PC-3 (cell line): Measurements from ENCODE around the gene USP2. TPM values are rescaled to one million over a fixed set of nuclear protein-coding genes. Genes with fewer than 3 reads are reported as not detected.

ENCODE experiments used
- ATAC-seq: fragments of 200-7000 bp; cut with Tn5 transposase; 2 replicates; pipeline ENCODE4 v1.9.1; 2020; ENCODE audit warnings: mild to moderate bottlenecking, moderate library complexity
- BruUV-seq: library from RNA; stranded (reverse); fragments of 400-500 nt; replicated peaks from 2 replicates; lab custom pipeline; 2021; lab: Mats Ljungman, UMichigan
- CTCF ChIA-PET: fragments of 300-600 bp; sonication (Branson Sonifier 250); formaldehyde crosslinking; loops from one replicate; lab custom pipeline; 2022; ENCODE audit warnings: antibody characterized with exemption; lab: Charles Lee
- POLR2A ChIA-PET: fragments of 300-600 bp; sonication (Branson Sonifier 250); formaldehyde crosslinking; loops from one replicate; lab custom pipeline; 2022; ENCODE audit warnings: antibody characterized with exemption; ENCODE audit not compliant: unreplicated experiment; lab: Charles Lee
- DNase-seq: peaks from one replicate; pipeline ENCODE4 v3.0.0-alpha.2; 2015
- H2AFZ ChIP-seq: fragments of 300-600 bp; sonication (generic); 2 replicates; pipeline ENCODE4 v1.6.0; 2016; ENCODE audit warnings: antibody characterized with exemption, low read length
- H3F3A ChIP-seq: fragments of 300-600 bp; sonication (generic); one replicate; pipeline ENCODE4 v1.6.0; 2017; ENCODE audit warnings: antibody characterized with exemption, low read length, control low read depth, mild to moderate bottlenecking; ENCODE audit not compliant: unreplicated experiment
- H3K27ac ChIP-seq: fragments of 300-600 bp; sonication (generic); 2 replicates; pipeline ENCODE4 v1.5.1; 2016; ENCODE audit warnings: mild to moderate bottlenecking, low read length
- H3K27me3 ChIP-seq: fragments of 300-600 bp; sonication (generic); 2 replicates; pipeline ENCODE4 v1.6.1; 2016; ENCODE audit warnings: low read length, mixed read lengths
- H3K36me3 ChIP-seq: fragments of 300-600 bp; sonication (generic); 2 replicates; pipeline ENCODE4 v1.6.1; 2016; ENCODE audit warnings: low read depth, mixed run types, low read length, mixed read lengths
- H3K4me1 ChIP-seq: fragments of 300-600 bp; sonication (generic); 2 replicates; pipeline ENCODE4 v1.5.1; 2016; ENCODE audit warnings: low read length; ENCODE audit not compliant: insufficient read depth
- H3K4me2 ChIP-seq: fragments of 300-600 bp; sonication (generic); 2 replicates; pipeline ENCODE4 v1.6.0; 2016; ENCODE audit warnings: low read length
- H3K4me3 ChIP-seq: fragments of 300-600 bp; sonication (generic); 2 replicates; pipeline ENCODE4 v1.5.1; 2016; ENCODE audit warnings: mild to moderate bottlenecking, low read length, mixed read lengths
- H3K79me2 ChIP-seq: fragments of 300-600 bp; sonication (generic); 2 replicates; pipeline ENCODE4 v1.6.1; 2017; ENCODE audit warnings: low read length, mixed read lengths
- H3K9ac ChIP-seq: fragments of 300-600 bp; sonication (generic); 2 replicates; pipeline ENCODE4 v1.6.0; 2016; ENCODE audit warnings: mild to moderate bottlenecking, low read length
- H3K9me2 ChIP-seq: fragments of 300-600 bp; sonication (generic); replicated peaks from 2 replicates; pipeline ENCODE4 v1.6.1; 2016; ENCODE audit warnings: mixed run types, low read length, mixed read lengths
- H3K9me3 ChIP-seq: fragments of 300-600 bp; sonication (generic); 2 replicates; pipeline ENCODE4 v1.6.1; 2016; ENCODE audit warnings: low read length, mixed read lengths
- H4K20me1 ChIP-seq: fragments of 300-600 bp; sonication (generic); 2 replicates; pipeline ENCODE4 v1.6.1; 2016; ENCODE audit warnings: low read length, mixed read lengths
- EZH2 ChIP-seq: fragments of 300-600 bp; sonication (generic); IDR thresholded peaks from one replicate; pipeline ENCODE4 v1.6.1; 2017; ENCODE audit warnings: antibody characterized with exemption, mild to moderate bottlenecking, low read length; ENCODE audit not compliant: unreplicated experiment
- EZH2phosphoT487 ChIP-seq: fragments of 300-600 bp; sonication (generic); IDR thresholded peaks from 2 replicates; pipeline ENCODE4 v1.6.1; 2018; ENCODE audit warnings: mild to moderate bottlenecking, antibody characterized with exemption, low read length, borderline replicate concordance
- intact Hi-C: fragments of 100-400 bp; cut with micrococcal nuclease; formaldehyde crosslinking; loops from 2 replicates; pipeline ENCODE4 v1.9.0; 2023
- total RNA-seq: library from RNA; depleted of rRNA; stranded (reverse); fragments of >200 nt; gene quantifications from 2 replicates; pipeline ENCODE4 v1.2.3, GENCODE V29; 2014
- TF ChIP-seq, protein P1 (sequence below): fragments of 300-600 bp; sonication (generic); conservative IDR thresholded peaks from 2 replicates; pipeline ENCODE4 v1.5.1; 2017; ENCODE audit warnings: antibody characterized with exemption, low read depth, mild to moderate bottlenecking, low read length

Gene USP2
- total RNA-seq, 1 experiment from 2014 or later = 1.8 TPM

DNA sequence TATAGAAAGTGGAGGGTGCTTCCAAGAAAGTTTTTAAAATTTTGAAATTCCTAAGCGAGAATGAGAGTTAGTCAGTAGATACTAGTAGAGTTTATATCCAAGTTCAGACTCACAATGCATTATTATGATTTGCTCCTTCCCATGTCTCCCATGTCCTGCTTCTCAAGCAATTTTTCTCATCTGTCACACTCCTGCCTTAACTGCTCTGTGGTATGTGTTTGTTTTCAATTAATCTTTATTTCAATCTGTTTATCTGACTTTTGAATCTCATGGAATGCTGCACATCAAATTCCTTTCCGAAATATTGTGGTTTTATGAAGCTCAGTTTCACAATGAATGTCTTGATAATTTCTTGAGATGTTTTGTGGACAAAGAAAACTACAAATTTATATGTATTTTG, 23.4 kb upstream of the USP2 start:
- H3F3A ChIP-seq = no peaks in the 10 kb centered on the region
- H3K36me3 ChIP-seq = peaks cover 7% of the 10 kb centered on the region
- intact Hi-C loops = no loop called here
- H3K9me2 ChIP-seq = no peaks in the 10 kb centered on the region
- no peaks in the 10 kb centered on the region for H4K20me1 ChIP-seq
- no peak overlapping the region for H3K27ac ChIP-seq
- no peaks in the 10 kb centered on the region for H3K27me3 ChIP-seq
- TF ChIP-seq EZH2phosphoT487 = no peak
- no peak for TF ChIP-seq EZH2
- TF ChIP-seq, protein P1, sequence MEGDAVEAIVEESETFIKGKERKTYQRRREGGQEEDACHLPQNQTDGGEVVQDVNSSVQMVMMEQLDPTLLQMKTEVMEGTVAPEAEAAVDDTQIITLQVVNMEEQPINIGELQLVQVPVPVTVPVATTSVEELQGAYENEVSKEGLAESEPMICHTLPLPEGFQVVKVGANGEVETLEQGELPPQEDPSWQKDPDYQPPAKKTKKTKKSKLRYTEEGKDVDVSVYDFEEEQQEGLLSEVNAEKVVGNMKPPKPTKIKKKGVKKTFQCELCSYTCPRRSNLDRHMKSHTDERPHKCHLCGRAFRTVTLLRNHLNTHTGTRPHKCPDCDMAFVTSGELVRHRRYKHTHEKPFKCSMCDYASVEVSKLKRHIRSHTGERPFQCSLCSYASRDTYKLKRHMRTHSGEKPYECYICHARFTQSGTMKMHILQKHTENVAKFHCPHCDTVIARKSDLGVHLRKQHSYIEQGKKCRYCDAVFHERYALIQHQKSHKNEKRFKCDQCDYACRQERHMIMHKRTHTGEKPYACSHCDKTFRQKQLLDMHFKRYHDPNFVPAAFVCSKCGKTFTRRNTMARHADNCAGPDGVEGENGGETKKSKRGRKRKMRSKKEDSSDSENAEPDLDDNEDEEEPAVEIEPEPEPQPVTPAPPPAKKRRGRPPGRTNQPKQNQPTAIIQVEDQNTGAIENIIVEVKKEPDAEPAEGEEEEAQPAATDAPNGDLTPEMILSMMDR = no peak
- POLR2A ChIA-PET = no interaction called here
- no peak for DNase-seq
- H3K9ac ChIP-seq = no peak overlapping the region
- no peak for ATAC-seq
- no peak overlapping the region for H3K4me3 ChIP-seq
- no peaks in the 10 kb centered on the region for H3K79me2 ChIP-seq
- H3K4me1 ChIP-seq = no peaks in the 10 kb centered on the region
- CTCF ChIA-PET = no interaction called here
- no TSS peak for BruUV-seq
- H3K4me2 ChIP-seq = no peak overlapping the region
- H3K9me3 ChIP-seq = peaks cover 12% of the 10 kb centered on the region
- no peak overlapping the region for H2AFZ ChIP-seq

DNA sequence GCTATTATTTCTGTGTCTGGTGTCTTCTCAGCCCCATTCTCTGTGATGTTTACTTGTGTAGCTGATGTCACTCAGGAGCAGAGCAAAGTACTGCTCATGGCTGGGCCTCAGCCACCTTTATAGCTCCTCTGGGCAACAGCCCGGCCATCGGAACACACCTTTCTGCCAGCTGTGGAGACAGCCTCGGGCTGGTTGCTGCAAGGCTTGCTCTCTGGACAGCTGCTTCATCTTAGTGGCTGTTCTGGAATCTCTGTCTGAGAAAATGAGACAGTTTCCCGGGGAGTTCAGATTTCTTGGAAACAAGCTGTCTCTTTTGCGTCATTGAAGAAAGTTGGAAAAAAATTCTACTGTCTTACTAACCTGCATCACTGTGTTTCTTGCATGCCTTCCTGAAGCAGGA, 21.5 kb upstream of the USP2 start:
- no peaks in the 10 kb centered on the region for H4K20me1 ChIP-seq
- H3K9me2 ChIP-seq = no peaks in the 10 kb centered on the region
- H3K9ac ChIP-seq = no peak overlapping the region
- no peak overlapping the region for H3K27ac ChIP-seq
- no peak for TF ChIP-seq EZH2
- TF ChIP-seq, protein P1 = no peak
- no peak for TF ChIP-seq EZH2phosphoT487
- H3K4me3 ChIP-seq = no peak overlapping the region
- no TSS peak for BruUV-seq
- no peak overlapping the region for H2AFZ ChIP-seq
- no peaks in the 10 kb centered on the region for H3K4me1 ChIP-seq
- H3K36me3 ChIP-seq = peaks cover 13% of the 10 kb centered on the region
- intact Hi-C loops = no loop called here
- H3K9me3 ChIP-seq = peaks cover 18% of the 10 kb centered on the region
- H3K4me2 ChIP-seq = no peak overlapping the region
- no peak for ATAC-seq
- no peaks in the 10 kb centered on the region for H3F3A ChIP-seq
- ChIA-PET POLR2A (no interaction called here), CTCF (no interaction called here)
- no peaks in the 10 kb centered on the region for H3K79me2 ChIP-seq
- DNase-seq = no peak
- no peaks in the 10 kb centered on the region for H3K27me3 ChIP-seq

- TF ChIP-seq, protein P1 = no peak
- TF ChIP-seq EZH2 (no peak), EZH2phosphoT487 (no peak)
- DNase-seq (no peak), ATAC-seq (no peak)
- intact Hi-C loops = no loop called here
- H3K9me2 ChIP-seq = no peaks in the 10 kb centered on the region
- H3K4me3 ChIP-seq = no peak overlapping the region
- ChIA-PET POLR2A (no interaction called here), CTCF (no interaction called here)
- H3K79me2 ChIP-seq = no peaks in the 10 kb centered on the region
- no peaks in the 10 kb centered on the region for H3K4me1 ChIP-seq
- no peak overlapping the region for H2AFZ ChIP-seq
- H4K20me1 ChIP-seq = no peaks in the 10 kb centered on the region
- BruUV-seq = no TSS peak
- H3K4me2 ChIP-seq = no peak overlapping the region
- H3K9me3 ChIP-seq = peaks cover 22% of the 10 kb centered on the region
- H3F3A ChIP-seq = no peaks in the 10 kb centered on the region
- H3K27ac ChIP-seq = no peak overlapping the region
- no peak overlapping the region for H3K9ac ChIP-seq
- H3K27me3 ChIP-seq = no peaks in the 10 kb centered on the region
- peaks cover 18% of the 10 kb centered on the region for H3K36me3 ChIP-seq
Measured at GRCh38 chr11:119402470-119402869, 21.0 kb upstream of the USP2 start.
